KMS-11 (cell line): ENCODE measurements around the gene TTC27.

Source experiments
- H2AFZ ChIP-seq: fragments of 200-600 bp; sonication (generic); 2 replicates; pipeline ENCODE4 v1.6.1; 2016; ENCODE audit warnings: antibody characterized with exemption, mixed run types, low read depth
- H3K27ac ChIP-seq: fragments of 200-600 bp; sonication (generic); 2 replicates; pipeline ENCODE4 v1.6.1; 2016; ENCODE audit warnings: mild to moderate bottlenecking, mixed run types
- H3K27me3 ChIP-seq: fragments of 200-600 bp; sonication (generic); 2 replicates; pipeline ENCODE4 v1.6.1; 2017; ENCODE audit warnings: mild to moderate bottlenecking, low read depth, mixed run types, moderate library complexity; ENCODE audit not compliant: insufficient read depth
- H3K36me3 ChIP-seq: fragments of 200-600 bp; sonication (generic); 2 replicates; pipeline ENCODE4 v1.6.1; 2017; ENCODE audit warnings: mild to moderate bottlenecking, mixed run types; ENCODE audit not compliant: insufficient read depth
- H3K4me1 ChIP-seq: fragments of 200-600 bp; sonication (generic); 2 replicates; pipeline ENCODE4 v1.6.1; 2016; ENCODE audit warnings: mild to moderate bottlenecking, low read depth, mixed run types; ENCODE audit not compliant: poor library complexity, severe bottlenecking
- H3K4me2 ChIP-seq: fragments of 200-600 bp; sonication (generic); 2 replicates; pipeline ENCODE4 v1.7.0; 2016; ENCODE audit warnings: mild to moderate bottlenecking, mixed run types
- H3K4me3 ChIP-seq: fragments of 200-600 bp; sonication (generic); IDR thresholded peaks from 2 replicates; pipeline ENCODE4 v1.6.1; 2017; ENCODE audit warnings: low read depth, low read length, mixed read lengths; ENCODE audit not compliant: insufficient read depth
- H3K79me2 ChIP-seq: fragments of 200-600 bp; sonication (generic); 2 replicates; pipeline ENCODE4 v1.6.1; 2016; ENCODE audit warnings: low read depth, mixed run types; ENCODE audit not compliant: insufficient read depth
- H3K9ac ChIP-seq: fragments of 200-600 bp; sonication (generic); 2 replicates; pipeline ENCODE4 v1.6.1; 2016; ENCODE audit warnings: mild to moderate bottlenecking, mixed run types
- H4K20me1 ChIP-seq: fragments of 200-600 bp; sonication (generic); 2 replicates; pipeline ENCODE4 v1.6.1; 2016; ENCODE audit warnings: mild to moderate bottlenecking, mixed run types; ENCODE audit not compliant: insufficient read depth
- CTCF ChIP-seq: fragments of 200-600 bp; sonication (generic); conservative IDR thresholded peaks from 2 replicates; pipeline ENCODE4 v1.6.1; 2017; ENCODE audit warnings: low read depth, mild to moderate bottlenecking, antibody characterized with exemption, low read length, moderate library complexity, mixed read lengths

The TTC27 gene

GRCh38 chr2:32741575-32741974, 113.7 kb downstream of the TTC27 start:
- H3K79me2 ChIP-seq: no peaks in the 10 kb centered on the region
- no peaks in the 10 kb centered on the region for H3K36me3 ChIP-seq
- H4K20me1 ChIP-seq: no peaks in the 10 kb centered on the region
- H2AFZ ChIP-seq: no peak overlapping the region
- no peak overlapping the region for H3K4me3 ChIP-seq
- no peak overlapping the region for H3K4me2 ChIP-seq
- H3K4me1 ChIP-seq: no peaks in the 10 kb centered on the region
- no peak overlapping the region for H3K9ac ChIP-seq
- H3K27me3 ChIP-seq: no peaks in the 10 kb centered on the region
- H3K27ac ChIP-seq: no peak overlapping the region
- TF ChIP-seq CTCF: no peak

GRCh38 chr2:32742376-32742775, 114.5 kb downstream of the TTC27 start:
- Histone ChIP-seq H3K4me1 (no peaks in the 10 kb centered on the region), H2AFZ (no peak overlapping the region), H3K79me2 (no peaks in the 10 kb centered on the region), H3K4me2 (no peak overlapping the region), H4K20me1 (no peaks in the 10 kb centered on the region), H3K36me3 (no peaks in the 10 kb centered on the region), H3K9ac (no peak overlapping the region), H3K27me3 (no peaks in the 10 kb centered on the region), H3K4me3 (no peak overlapping the region), H3K27ac (no peak overlapping the region)
- no peak for TF ChIP-seq CTCF

GRCh38 chr2:32743480-32744236, 115.8 kb downstream of the TTC27 start:
- no peaks in the 10 kb centered on the region for H3K79me2 ChIP-seq
- no peak for TF ChIP-seq CTCF
- no peak overlapping the region for H3K4me2 ChIP-seq
- H3K9ac ChIP-seq: no peak overlapping the region
- no peaks in the 10 kb centered on the region for H4K20me1 ChIP-seq
- no peaks in the 10 kb centered on the region for H3K4me1 ChIP-seq
- no peak overlapping the region for H2AFZ ChIP-seq
- no peak overlapping the region for H3K4me3 ChIP-seq
- H3K36me3 ChIP-seq: no peaks in the 10 kb centered on the region
- H3K27me3 ChIP-seq: no peaks in the 10 kb centered on the region
- no peak overlapping the region for H3K27ac ChIP-seq

- Histone ChIP-seq H3K4me1 (no peaks in the 10 kb centered on the region), H3K27ac (no peak overlapping the region), H4K20me1 (no peaks in the 10 kb centered on the region), H2AFZ (no peak overlapping the region), H3K27me3 (no peaks in the 10 kb centered on the region), H3K9ac (no peak overlapping the region), H3K4me2 (no peak overlapping the region), H3K36me3 (no peaks in the 10 kb centered on the region), H3K79me2 (no peaks in the 10 kb centered on the region), H3K4me3 (no peak overlapping the region)
- no peak for TF ChIP-seq CTCF
Measured at GRCh38 chr2:32745191-32745590, 117.3 kb downstream of the TTC27 start.
